Left ventricle myocardium inferior (tissue), 1 donor: ENCODE data around the gene RBM14. TPM values are rescaled to one million over a fixed set of nuclear protein-coding genes. Genes with fewer than 3 reads are reported as not detected.
A peak's percentile ranks its signal among the peaks of the same experiment; 100 is the strongest.
"Not testable (repeated sequence)": the region's sequence is repeated elsewhere in the genome, so short reads cannot be mapped to it uniquely, and the experiment has no call there.

Experiments used
- DNase-seq: peaks from one replicate; pipeline ENCODE4 v3.0.0-alpha.2; 2020
- H3K27ac ChIP-seq: fragments of 200-600 bp; replicated peaks from 2 replicates; pipeline ENCODE4 v1.8.0; 2021
- H3K27me3 ChIP-seq: fragments of 200-600 bp; 2 replicates; pipeline ENCODE4 v1.8.0; 2021; ENCODE audit warnings: low read depth
- H3K36me3 ChIP-seq: fragments of 200-600 bp; 2 replicates; pipeline ENCODE4 v1.8.0; 2021
- H3K4me1 ChIP-seq: fragments of 200-600 bp; 2 replicates; pipeline ENCODE4 v1.8.0; 2021
- H3K4me3 ChIP-seq: fragments of 200-600 bp; 2 replicates; pipeline ENCODE4 v1.8.0; 2021; ENCODE audit warnings: mild to moderate bottlenecking, moderate library complexity
- H3K9me3 ChIP-seq: fragments of 200-600 bp; replicated peaks from 2 replicates; pipeline ENCODE4 v1.8.0; 2021
- intact Hi-C: fragments of 100-400 bp; cut with micrococcal nuclease; formaldehyde crosslinking; loops from one replicate; pipeline ENCODE4 v1.11.0; 2022
- total RNA-seq: library from RNA; stranded (reverse); fragmentation: NEBNext Ultra II Directional; extraction: Animal tissue kit (Norgen Biotek cat#: 25700); gene quantifications from one replicate; pipeline ENCODE4 v1.2.1, GENCODE V29; 2021
- TF ChIP-seq, protein P1 (sequence below): fragments of 200-600 bp; IDR thresholded peaks from 2 replicates; pipeline ENCODE4 v1.8.0; 2021; ENCODE audit warnings: antibody characterized with exemption, mild to moderate bottlenecking, borderline replicate concordance
- donor health status: DM: no; HTN: yes; CAD: no; lungs with severe emphysema.

Gene RBM14
- total RNA-seq, 1 donor from 2014 or later: 37.9 TPM

DNA sequence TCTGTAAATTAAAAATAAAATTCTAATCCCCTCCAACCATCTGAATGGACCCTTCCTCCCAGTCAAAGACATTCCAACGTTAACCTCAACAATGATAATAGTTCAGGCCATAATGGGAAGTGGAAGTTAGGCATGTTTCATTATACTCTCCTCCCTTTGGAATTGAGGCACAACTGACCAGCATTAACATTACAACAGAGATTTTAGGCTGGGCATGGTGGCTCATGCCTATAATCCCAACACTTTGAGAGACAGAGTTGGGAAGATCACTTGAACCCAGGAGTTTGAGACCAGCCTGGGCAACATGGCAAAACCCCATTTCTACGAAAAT lies 45.6 kb upstream of the RBM14 start:
- no peak for DNase-seq
- TF ChIP-seq, protein P1, sequence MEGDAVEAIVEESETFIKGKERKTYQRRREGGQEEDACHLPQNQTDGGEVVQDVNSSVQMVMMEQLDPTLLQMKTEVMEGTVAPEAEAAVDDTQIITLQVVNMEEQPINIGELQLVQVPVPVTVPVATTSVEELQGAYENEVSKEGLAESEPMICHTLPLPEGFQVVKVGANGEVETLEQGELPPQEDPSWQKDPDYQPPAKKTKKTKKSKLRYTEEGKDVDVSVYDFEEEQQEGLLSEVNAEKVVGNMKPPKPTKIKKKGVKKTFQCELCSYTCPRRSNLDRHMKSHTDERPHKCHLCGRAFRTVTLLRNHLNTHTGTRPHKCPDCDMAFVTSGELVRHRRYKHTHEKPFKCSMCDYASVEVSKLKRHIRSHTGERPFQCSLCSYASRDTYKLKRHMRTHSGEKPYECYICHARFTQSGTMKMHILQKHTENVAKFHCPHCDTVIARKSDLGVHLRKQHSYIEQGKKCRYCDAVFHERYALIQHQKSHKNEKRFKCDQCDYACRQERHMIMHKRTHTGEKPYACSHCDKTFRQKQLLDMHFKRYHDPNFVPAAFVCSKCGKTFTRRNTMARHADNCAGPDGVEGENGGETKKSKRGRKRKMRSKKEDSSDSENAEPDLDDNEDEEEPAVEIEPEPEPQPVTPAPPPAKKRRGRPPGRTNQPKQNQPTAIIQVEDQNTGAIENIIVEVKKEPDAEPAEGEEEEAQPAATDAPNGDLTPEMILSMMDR: no peak
- Histone ChIP-seq H3K4me3 (no peak overlapping the region), H3K4me1 (peaks cover 17% of the 10 kb centered on the region), H3K27ac (no peak overlapping the region), H3K36me3 (no peaks in the 10 kb centered on the region), H3K9me3 (no peaks in the 10 kb centered on the region), H3K27me3 (no peaks in the 10 kb centered on the region)
- intact Hi-C loops: no loop called here

DNA sequence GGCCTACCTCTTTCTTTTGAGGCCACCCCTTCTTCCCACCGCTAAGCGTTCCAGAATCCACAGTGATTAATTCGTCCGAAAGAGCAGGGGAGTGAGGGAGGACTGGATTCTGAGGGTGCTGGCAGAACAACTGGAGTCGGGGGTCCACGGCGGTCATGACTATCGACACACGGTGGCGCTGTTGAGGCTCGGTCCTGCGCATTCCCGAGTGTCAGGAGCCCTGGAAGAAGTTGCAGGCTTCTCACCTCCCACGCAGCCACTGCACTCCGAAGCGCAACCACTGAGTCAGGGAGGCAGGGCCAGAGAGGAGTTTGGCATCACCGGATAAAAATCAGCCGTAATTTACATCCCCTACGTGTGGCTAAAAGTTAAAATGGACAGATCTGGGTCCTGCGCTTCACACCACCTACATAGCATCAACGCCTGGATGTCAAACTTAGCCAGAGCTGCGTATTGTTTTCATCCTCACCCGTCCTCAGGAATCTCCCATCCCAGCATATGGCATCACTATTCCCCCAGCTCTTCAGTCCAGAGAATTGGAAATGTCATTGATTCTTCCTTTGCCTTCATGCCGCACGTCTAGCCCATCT lies 37.3 kb upstream of the RBM14 start:
- no peaks in the 10 kb centered on the region for H3K27me3 ChIP-seq
- TF ChIP-seq, protein P1: peak; percentile 89
- peaks cover 9% of the 10 kb centered on the region for H3K9me3 ChIP-seq
- no peaks in the 10 kb centered on the region for H3K36me3 ChIP-seq
- no peak overlapping the region for H3K4me3 ChIP-seq
- H3K27ac ChIP-seq: no peak overlapping the region
- intact Hi-C loops: no loop called here
- H3K4me1 ChIP-seq: peaks cover 6% of the 10 kb centered on the region
- DNase-seq: peak; percentile 80

DNA sequence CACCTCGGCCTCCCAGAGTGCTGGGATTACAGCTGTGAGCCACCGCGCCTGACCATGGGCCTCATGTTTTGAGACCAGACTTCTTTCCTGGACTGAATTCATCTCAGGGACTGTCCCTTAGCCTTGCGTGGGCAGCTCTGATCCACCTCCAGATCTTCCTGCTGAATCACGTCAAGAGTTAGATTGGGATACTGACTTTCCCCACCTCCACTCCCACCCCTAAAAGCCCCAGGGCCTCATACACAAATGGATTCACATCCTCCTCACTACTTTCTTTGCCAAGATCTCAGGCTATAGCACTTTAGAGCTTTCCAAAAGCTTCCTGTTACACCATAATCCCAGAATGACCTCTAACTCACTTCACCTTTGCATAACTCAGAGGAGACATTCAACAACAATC lies 35.6 kb upstream of the RBM14 start:
- no peak for DNase-seq
- Histone ChIP-seq H3K4me1 (peaks cover 6% of the 10 kb centered on the region), H3K36me3 (no peaks in the 10 kb centered on the region), H3K4me3 (no peak overlapping the region), H3K9me3 (peaks cover 9% of the 10 kb centered on the region), H3K27ac (no peak overlapping the region), H3K27me3 (no peaks in the 10 kb centered on the region)
- TF ChIP-seq, protein P1: no peak
- intact Hi-C loops: loop anchor here (5.0 kb wide), 1 partner anchor 96 kb away; the partner anchor contains the start of gene RBM4B

DNA sequence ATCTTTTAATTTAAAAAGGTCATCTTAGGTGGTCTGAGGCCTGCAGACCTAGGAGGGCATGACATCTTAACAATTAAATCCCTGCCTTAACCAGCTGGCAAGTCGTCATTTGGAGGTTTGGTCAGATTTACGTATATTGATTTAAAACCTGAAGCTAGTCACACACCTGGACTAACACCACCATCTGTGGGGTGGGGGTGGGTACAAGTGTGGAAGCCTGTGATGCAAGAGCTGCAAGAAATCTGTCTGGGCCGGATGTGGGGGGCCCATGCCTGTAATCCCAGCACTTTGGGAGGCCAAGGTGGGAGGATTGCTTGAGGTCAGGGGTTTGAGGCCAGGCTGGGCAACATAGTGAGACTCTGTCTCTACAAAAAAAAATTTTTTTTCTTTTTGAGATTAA lies 35.2 kb upstream of the RBM14 start:
- no peaks in the 10 kb centered on the region for H3K27me3 ChIP-seq
- H3K27ac ChIP-seq: no peak overlapping the region
- H3K4me3 ChIP-seq: no peak overlapping the region
- H3K9me3 ChIP-seq: peaks cover 9% of the 10 kb centered on the region
- peaks cover 6% of the 10 kb centered on the region for H3K4me1 ChIP-seq
- TF ChIP-seq, protein P1: no peak
- intact Hi-C loops: loop anchor here (5.0 kb wide), 1 partner anchor 96 kb away; the partner anchor contains the start of gene RBM4B
- H3K36me3 ChIP-seq: no peaks in the 10 kb centered on the region
- no peak for DNase-seq

DNA sequence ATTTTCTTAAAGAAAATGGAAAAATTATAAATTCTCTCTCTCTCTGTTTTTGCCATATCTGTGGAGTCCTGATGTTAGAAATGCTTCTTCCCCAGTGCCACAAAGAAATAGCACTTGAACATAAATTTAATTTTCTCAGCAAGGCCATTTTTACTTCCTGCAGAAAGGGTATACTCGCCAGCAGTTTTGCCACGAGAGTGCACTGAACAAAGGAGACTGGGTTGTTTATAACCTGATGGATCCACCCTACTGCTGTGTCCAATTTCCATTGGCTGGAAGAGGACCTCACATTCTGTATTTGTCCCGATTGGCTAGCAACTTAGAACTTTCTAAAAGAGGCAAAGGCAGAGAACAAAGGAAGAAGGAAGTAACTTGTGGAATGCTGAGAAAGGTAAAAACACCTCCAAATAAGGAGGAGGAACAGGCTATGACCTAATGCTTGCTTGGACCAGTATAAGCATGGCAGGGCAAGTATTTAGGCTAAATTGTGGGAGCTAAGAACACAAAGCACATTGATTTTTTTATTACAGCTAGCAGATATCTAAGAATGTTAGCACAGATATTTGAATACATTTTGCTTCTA lies 33.8 kb upstream of the RBM14 start:
- not testable (repeated sequence) for H3K9me3 ChIP-seq, H3K27me3 ChIP-seq, H3K4me3 ChIP-seq, H3K4me1 ChIP-seq, H3K27ac ChIP-seq, H3K36me3 ChIP-seq, DNase-seq
- intact Hi-C loops: loop anchor here (5.0 kb wide), 1 partner anchor 95 kb away; the partner anchor contains the start of gene RBM4B

DNA sequence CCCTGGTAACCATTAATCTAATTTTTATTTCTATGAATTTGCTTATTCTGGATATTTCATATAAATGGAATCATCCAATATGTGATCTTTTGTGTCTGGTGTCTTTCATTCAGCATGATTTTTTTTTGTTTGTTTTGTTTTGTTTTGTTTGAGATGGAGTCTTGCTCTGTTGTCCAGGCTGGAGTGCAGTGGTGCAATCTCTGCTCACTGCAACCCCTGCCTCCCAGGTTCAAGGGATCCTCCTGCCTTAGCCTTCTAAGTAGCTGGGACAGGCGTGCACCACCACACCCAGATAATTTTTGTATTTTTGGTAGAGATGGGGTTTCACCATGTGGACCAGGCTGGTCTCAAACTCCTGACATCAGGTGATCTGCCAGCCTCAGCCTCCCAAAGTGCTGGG lies 31.0 kb upstream of the RBM14 start:
- intact Hi-C loops, H3K27me3 ChIP-seq, H3K4me3 ChIP-seq, H3K4me1 ChIP-seq, H3K36me3 ChIP-seq, H3K9me3 ChIP-seq, DNase-seq, H3K27ac ChIP-seq: not testable (repeated sequence)
